HEK293 (cell line): ENCODE measurements around the gene WDR3.

Experiments
- CTCF ChIA-PET: fragments of 350-600 bp; formaldehyde crosslinking; extraction: SDS; loops from one replicate; lab custom pipeline; 2021; ENCODE audit warnings: antibody characterized with exemption; lab: Yijun Ruan, JAX
- POLR2A ChIA-PET: fragments of 300-600 bp; formaldehyde crosslinking; extraction: SDS; loops from one replicate; lab custom pipeline; 2020; ENCODE audit warnings: antibody characterized with exemption, inconsistent platforms; lab: Yijun Ruan, JAX
- H3K27ac ChIP-seq: fragments of 200-500 bp; sonication (Bioruptor generic); 2 replicates; pipeline ENCODE4 v1.5.1; 2014; ENCODE audit warnings: low read depth, low read length, control low read depth, inconsistent platforms; ENCODE audit errors: extremely low read depth
- H3K36me3 ChIP-seq, 2 experiments: fragments of 200-500 bp in 1 of 2; sonication (Bioruptor generic) in 1 of 2; 1 replicate in 1 of 2; 2 replicates in 1 of 2; pipeline ENCODE4 v1.5.1; 2014 to 2017; ENCODE audit warnings: inconsistent platforms in 2 of 2, low read length in 2 of 2; ENCODE audit not compliant: control insufficient read depth in 2 of 2, insufficient read depth in 1 of 2
- H3K4me1 ChIP-seq: fragments of 200-500 bp; sonication (Bioruptor generic); 2 replicates; pipeline ENCODE4 v1.5.1; 2014; ENCODE audit warnings: mild to moderate bottlenecking, low read length, inconsistent platforms; ENCODE audit not compliant: control insufficient read depth, insufficient read depth
- H3K4me3 ChIP-seq: 2 replicates; pipeline ENCODE4 v1.5.1; 2011; ENCODE audit warnings: low read depth, mild to moderate bottlenecking, control low read depth, low read length, moderate library complexity
- H3K9me3 ChIP-seq: fragments of 200-500 bp; sonication (Bioruptor generic); 2 replicates; pipeline ENCODE4 v1.5.1; 2014; ENCODE audit warnings: low read depth, low read length, inconsistent platforms; ENCODE audit not compliant: control insufficient read depth, insufficient read depth
- BCL11B ChIP-seq: fragments of 450-650 bp; formaldehyde crosslinking; IDR thresholded peaks from 2 replicates; pipeline ENCODE4 v1.5.1; 2016; ENCODE audit warnings: low read depth, missing biosample characterization, missing genetic modification characterization
- BCL6B ChIP-seq: fragments of 450-650 bp; formaldehyde crosslinking; IDR thresholded peaks from 2 replicates; pipeline ENCODE4 v1.5.1; 2017; ENCODE audit warnings: missing biosample characterization, missing genetic modification characterization
- EGR2 ChIP-seq: fragments of 450-650 bp; formaldehyde crosslinking; IDR thresholded peaks from 2 replicates; pipeline ENCODE4 v1.5.1; 2016; ENCODE audit warnings: low read depth, missing biosample characterization, missing genetic modification characterization
- INSM2 ChIP-seq: fragments of 450-650 bp; formaldehyde crosslinking; IDR thresholded peaks from 2 replicates; pipeline ENCODE4 v1.5.1; 2016; ENCODE audit warnings: missing biosample characterization, missing genetic modification characterization
- KLF9 ChIP-seq: fragments of 450-650 bp; formaldehyde crosslinking; IDR thresholded peaks from 2 replicates; pipeline ENCODE4 v1.5.1; 2016; ENCODE audit warnings: missing biosample characterization, missing genetic modification characterization, low read depth
- MYNN ChIP-seq: fragments of 450-650 bp; formaldehyde crosslinking; IDR thresholded peaks from 2 replicates; pipeline ENCODE4 v1.5.1; 2016; ENCODE audit warnings: missing biosample characterization, missing genetic modification characterization, borderline replicate concordance
- ZNF155 ChIP-seq: fragments of 450-650 bp; formaldehyde crosslinking; IDR thresholded peaks from 2 replicates; pipeline ENCODE4 v1.5.1; 2016; ENCODE audit warnings: missing biosample characterization, missing genetic modification characterization
- ZNF211 ChIP-seq: fragments of 450-650 bp; formaldehyde crosslinking; IDR thresholded peaks from 2 replicates; pipeline ENCODE4 v1.5.1; 2016; ENCODE audit warnings: low read depth, missing biosample characterization, missing genetic modification characterization
- ZNF23 ChIP-seq: fragments of 450-650 bp; formaldehyde crosslinking; IDR thresholded peaks from 2 replicates; pipeline ENCODE4 v1.5.1; 2016; ENCODE audit warnings: missing biosample characterization, missing genetic modification characterization, borderline replicate concordance
- ZNF248 ChIP-seq: fragments of 450-650 bp; formaldehyde crosslinking; IDR thresholded peaks from 2 replicates; pipeline ENCODE4 v1.5.1; 2017; ENCODE audit warnings: missing biosample characterization, missing genetic modification characterization
- ZNF280D ChIP-seq: fragments of 450-650 bp; formaldehyde crosslinking; IDR thresholded peaks from 2 replicates; pipeline ENCODE4 v1.5.1; 2016; ENCODE audit warnings: missing biosample characterization, missing genetic modification characterization
- ZNF473 ChIP-seq: fragments of 450-650 bp; formaldehyde crosslinking; IDR thresholded peaks from 2 replicates; pipeline ENCODE4 v1.5.1; 2017; ENCODE audit warnings: missing biosample characterization, missing genetic modification characterization
- ZNF596 ChIP-seq: fragments of 450-650 bp; IDR thresholded peaks from 2 replicates; pipeline ENCODE4 v1.5.0; 2018; ENCODE audit warnings: missing biosample characterization, mild to moderate bottlenecking, missing genetic modification characterization, moderate library complexity
- ZNF670 ChIP-seq: fragments of 450-650 bp; formaldehyde crosslinking; IDR thresholded peaks from 2 replicates; pipeline ENCODE4 v1.5.1; 2016; ENCODE audit warnings: missing biosample characterization, missing genetic modification characterization, low read depth
- ZNF785 ChIP-seq: fragments of 450-650 bp; formaldehyde crosslinking; IDR thresholded peaks from 2 replicates; pipeline ENCODE4 v1.5.1; 2016; ENCODE audit warnings: missing biosample characterization, missing genetic modification characterization
- ZSCAN30 ChIP-seq: fragments of 450-650 bp; IDR thresholded peaks from 2 replicates; pipeline ENCODE4 v1.5.1; 2018; ENCODE audit warnings: missing biosample characterization, mild to moderate bottlenecking, missing genetic modification characterization, moderate library complexity

Gene WDR3

GRCh38 chr1:117883616-117884015 lies 45.9 kb upstream of the WDR3 start:
- Histone ChIP-seq H3K27ac (no peak overlapping the region), H3K9me3 (no peaks in the 10 kb centered on the region), H3K36me3 (peaks cover 5 to 50% of the 10 kb centered on the region in 2 experiments; a peak in 2 of 3 replicates)
- TF ChIP-seq ZNF211 (tag by site-specific recombination) (no peak), BCL11B (tag by site-specific recombination) (no peak), EGR2 (tag by site-specific recombination) (no peak), ZNF155 (tag by site-specific recombination) (no peak), ZSCAN30 (tag by site-specific recombination) (no peak), INSM2 (tag by site-specific recombination) (no peak), ZNF785 (no peak), ZNF280D (tag by site-specific recombination) (no peak), ZNF596 (no peak), MYNN (tag by site-specific recombination) (no peak), KLF9 (tag by site-specific recombination) (no peak), ZNF473 (tag by site-specific recombination) (no peak)
- TF ChIP-seq, all 188 proteins: peak for 0
- H3K4me1 ChIP-seq, result no peaks in the 10 kb centered on the region
- no peak overlapping the region for H3K4me3 ChIP-seq
- POLR2A ChIA-PET, result no interaction called here
- CTCF ChIA-PET, result interaction anchor here (0.6 to 1.4 kb wide), 4 partner anchors 11 to 371 kb away, joined by 3 to 6 read pairs (median 4); no protein-coding TSS in a partner anchor

GRCh38 chr1:117886101-117886795 lies 43.3 kb upstream of the WDR3 start:
- H3K27ac ChIP-seq, result no peak overlapping the region
- H3K4me3 ChIP-seq, result no peak overlapping the region
- ChIA-PET POLR2A (no interaction called here), CTCF (interaction anchor here (1.4 to 1.7 kb wide), 2 partner anchors 10 to 133 kb away, joined by 3 to 5 read pairs; no protein-coding TSS in a partner anchor)
- no peaks in the 10 kb centered on the region for H3K4me1 ChIP-seq
- no peak for TF ChIP-seq ZNF670 (tag by site-specific recombination)
- 0 out of 2 replicates have a peak, but pooled peaks have one; percentile 10 for TF ChIP-seq BCL6B
- peaks cover 0 to 28% of the 10 kb centered on the region in 2 experiments; a peak in 1 of 3 replicates for H3K36me3 ChIP-seq
- H3K9me3 ChIP-seq, result no peaks in the 10 kb centered on the region

GRCh38 chr1:117890452-117890851 lies 39.1 kb upstream of the WDR3 start:
- Histone ChIP-seq H3K36me3 (peaks cover 0 to 20% of the 10 kb centered on the region in 2 experiments; a peak in 1 of 3 replicates), H3K9me3 (no peaks in the 10 kb centered on the region), H3K4me1 (no peaks in the 10 kb centered on the region), H3K4me3 (no peak overlapping the region), H3K27ac (no peak overlapping the region)
- CTCF ChIA-PET, result no interaction called here
- POLR2A ChIA-PET, result no interaction called here
- TF ChIP-seq ZNF23 (tag by site-specific recombination) (no peak), ZNF248 (no peak)
